HG03280 (cell line): ENCODE measurements around the gene GJB4.
"Not testable (repeated sequence)": the region's sequence is repeated elsewhere in the genome, so short reads cannot be mapped to it uniquely, and the experiment has no call there.

ENCODE experiments used
- ATAC-seq: cut with Tn5 transposase; IDR thresholded peaks from one replicate; pipeline ENCODE4 v1.9.1; 2021; ENCODE audit warnings: mild to moderate bottlenecking, moderate library complexity; ENCODE audit not compliant: unreplicated experiment

GJB4 gene

GRCh38 chr1:34746785-34747637 is 12.5 kb upstream of the GJB4 start:
- ATAC-seq: no peak

GRCh38 chr1:34747638-34747941 is 11.9 kb upstream of the GJB4 start:
- no peak for ATAC-seq

GRCh38 chr1:34749992-34750391 is 9.5 kb upstream of the GJB4 start:
- ATAC-seq: no peak

GRCh38 chr1:34750610-34751009 is 8.9 kb upstream of the GJB4 start:
- no peak for ATAC-seq

GRCh38 chr1:34753163-34753562 is 6.4 kb upstream of the GJB4 start:
- ATAC-seq: no peak

GRCh38 chr1:34754964-34755637 is 4.4 kb upstream of the GJB4 start, which contains the start of gene GJB5:
Gene GJB5, plus strand, starts transcription at chr1:34755047. Its CDS starts 2,284 bp downstream, at chr1:34757331.
- ATAC-seq: no peak

GRCh38 chr1:34755961-34756360 is 3.6 kb upstream of the GJB4 start:
- no peak for ATAC-seq

- no peak for ATAC-seq
Measured at GRCh38 chr1:34757386-34757785, 2.2 kb upstream of the GJB4 start.

- no peak for ATAC-seq
Measured at GRCh38 chr1:34758751-34759150, 789 bp upstream of the GJB4 start.

GRCh38 chr1:34761176-34761761 is 1.7 kb downstream of the GJB4 start:
- ATAC-seq: no peak

GRCh38 chr1:34761776-34762307 is 2.3 kb downstream of the GJB4 start:
- no peak for ATAC-seq

GRCh38 chr1:34762474-34763141 is 3.1 kb downstream of the GJB4 start:
- ATAC-seq: no peak

- ATAC-seq: no peak
Measured at GRCh38 chr1:34763142-34763781, 3.7 kb downstream of the GJB4 start.

GRCh38 chr1:34768856-34769255 is 9.3 kb downstream of the GJB4 start:
- no peak for ATAC-seq

GRCh38 chr1:34770891-34771504 is 11.5 kb downstream of the GJB4 start:
- ATAC-seq: no peak

GRCh38 chr1:34771573-34772371 is 12.2 kb downstream of the GJB4 start:
- no peak for ATAC-seq

- not testable (repeated sequence) for ATAC-seq
Measured at GRCh38 chr1:34773114-34773513, 13.6 kb downstream of the GJB4 start.

- ATAC-seq: no peak
Measured at GRCh38 chr1:34774957-34775356, 15.4 kb downstream of the GJB4 start.

GRCh38 chr1:34776911-34777310 is 17.4 kb downstream of the GJB4 start:
- ATAC-seq: no peak
